HS-5 (cell line): Measurements from ENCODE around the gene C6orf62.
"Not testable (repeated sequence)": the region's sequence is repeated elsewhere in the genome, so short reads cannot be mapped to it uniquely, and the experiment has no call there.

Experiments
- DNase-seq: peaks from one replicate; pipeline ENCODE4 v3.0.0-alpha.2; 2012; ENCODE audit warnings: low read depth

C6orf62 gene

GRCh38 chr6:24668066-24668996 lies 50.6 kb downstream of the C6orf62 start:
- DNase-seq, result not testable (repeated sequence)

DNA sequence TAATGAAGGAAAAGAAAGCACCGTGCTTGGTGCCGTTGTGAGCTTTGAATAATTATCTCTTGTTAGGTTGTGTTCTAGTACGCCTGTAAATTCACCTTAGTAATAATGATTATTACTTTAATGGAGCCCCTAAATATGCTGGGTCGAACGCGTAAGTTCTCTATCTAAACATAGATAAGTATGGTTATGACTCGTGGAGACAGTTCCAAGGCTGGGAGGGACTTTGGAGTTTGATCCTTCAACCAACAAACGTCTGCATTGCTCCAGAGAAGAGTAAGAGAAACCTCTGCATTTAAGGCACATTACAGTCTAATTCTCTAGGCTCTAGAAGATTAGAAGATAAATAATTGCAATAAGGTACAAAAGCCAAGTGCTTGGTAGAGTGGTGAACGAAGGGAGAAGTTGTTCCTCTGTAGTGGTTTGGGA lies 51.6 kb downstream of the C6orf62 start:
- DNase-seq, result peak; percentile 23

DNA sequence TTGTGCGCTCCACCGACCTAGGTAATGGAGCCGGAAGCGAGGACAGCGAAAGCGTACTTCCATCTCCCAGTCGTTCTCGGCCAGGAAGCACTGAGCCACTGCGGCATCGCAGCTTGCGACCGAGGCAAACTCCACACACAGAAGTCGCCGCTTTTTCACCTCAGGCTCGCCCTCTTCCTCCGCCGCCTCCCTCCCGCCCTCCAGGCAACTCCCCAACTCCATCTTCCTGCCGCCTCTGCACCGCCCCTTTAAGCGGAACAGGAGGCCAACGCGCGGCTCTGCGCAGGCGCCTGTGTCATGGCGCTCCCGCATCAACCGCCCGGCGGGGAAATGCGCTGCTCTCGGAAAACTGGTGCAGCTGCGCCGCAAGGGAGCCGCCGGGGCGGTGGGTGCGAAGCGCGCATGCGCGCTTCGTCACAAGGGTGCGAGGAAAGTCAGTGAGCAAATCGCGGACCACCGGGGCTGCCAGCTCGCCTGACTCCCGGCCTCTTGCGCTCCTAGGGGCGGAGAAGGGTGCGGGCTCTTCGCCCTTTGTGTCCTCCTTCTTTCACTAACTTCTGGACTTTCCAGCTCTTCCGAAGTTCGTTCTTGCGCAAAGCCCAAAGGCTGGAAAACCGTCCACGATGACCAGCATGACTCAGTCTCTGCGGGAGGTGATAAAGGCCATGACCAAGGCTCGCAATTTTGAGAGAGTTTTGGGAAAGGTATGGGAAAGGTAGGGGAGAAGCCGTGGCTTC lies 52.1 kb downstream of the C6orf62 start, which contains the start of the genes ACOT13 and TDP2:
TSS of gene ACOT13 (plus strand) at position 437 of the 737 bp plus-strand sequence. CDS start at position 624, 187 bp downstream.
TSS of gene TDP2 (minus strand) at position 259 of the 737 bp plus-strand sequence. CDS start at position 222, 37 bp downstream.
- peak; percentile 87 for DNase-seq

DNA sequence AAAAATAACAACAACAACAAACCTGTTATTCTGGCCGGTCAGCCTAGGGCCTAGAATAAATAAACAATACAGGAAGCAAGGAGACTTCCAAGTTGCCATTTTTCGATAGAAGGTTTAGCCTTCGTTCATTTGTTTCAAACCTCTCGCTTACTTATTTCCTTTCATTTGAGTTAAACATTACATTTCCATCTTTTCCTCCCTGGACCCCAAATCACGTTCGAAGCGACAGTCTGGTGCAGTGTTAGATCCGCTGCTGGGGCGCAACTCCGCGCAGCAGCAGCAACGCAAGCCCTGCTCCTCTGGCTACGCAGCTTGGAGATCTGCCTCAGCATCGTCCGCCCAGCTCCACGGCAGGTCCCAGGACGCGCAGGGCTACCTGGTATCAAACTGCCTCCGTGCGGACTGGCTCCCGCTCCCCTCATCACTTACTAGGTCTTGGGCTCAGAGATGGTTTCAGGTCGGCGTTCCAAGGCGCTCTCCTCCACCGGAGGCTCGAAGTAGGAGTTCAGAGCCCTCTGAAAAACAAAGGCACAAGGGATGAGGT lies 52.8 kb downstream of the C6orf62 start:
- no peak for DNase-seq

GRCh38 chr6:24664046-24664987 lies 54.6 kb downstream of the C6orf62 start:
- no peak for DNase-seq

GRCh38 chr6:24663189-24663588 lies 55.8 kb downstream of the C6orf62 start:
- DNase-seq, result no peak

DNA sequence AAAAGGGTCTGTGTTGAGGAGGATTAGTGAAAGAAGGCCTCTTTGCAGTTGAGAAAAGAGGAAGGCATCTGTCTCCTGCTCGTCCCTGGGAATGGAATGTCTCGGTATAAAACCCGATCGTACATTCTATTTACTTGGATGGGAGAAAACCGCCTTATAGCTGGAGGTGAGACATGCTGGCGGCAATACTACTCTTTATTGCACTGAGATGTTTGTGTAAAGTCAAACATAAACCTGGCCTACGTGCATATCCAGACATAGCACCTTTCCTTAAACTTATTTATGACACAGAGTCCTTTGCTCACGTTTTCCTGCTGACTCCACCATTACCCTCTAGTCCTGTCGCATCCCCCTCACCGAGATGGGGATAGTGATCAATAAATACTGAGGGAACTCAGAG lies 56.7 kb downstream of the C6orf62 start:
- no peak for DNase-seq

- not testable (repeated sequence) for DNase-seq
Observed at GRCh38 chr6:24661759-24662158, 57.2 kb downstream of the C6orf62 start.

- no peak for DNase-seq
Observed at GRCh38 chr6:24660105-24660504, 58.8 kb downstream of the C6orf62 start.

- no peak for DNase-seq
Observed at GRCh38 chr6:24659561-24659960, 59.4 kb downstream of the C6orf62 start.

DNA sequence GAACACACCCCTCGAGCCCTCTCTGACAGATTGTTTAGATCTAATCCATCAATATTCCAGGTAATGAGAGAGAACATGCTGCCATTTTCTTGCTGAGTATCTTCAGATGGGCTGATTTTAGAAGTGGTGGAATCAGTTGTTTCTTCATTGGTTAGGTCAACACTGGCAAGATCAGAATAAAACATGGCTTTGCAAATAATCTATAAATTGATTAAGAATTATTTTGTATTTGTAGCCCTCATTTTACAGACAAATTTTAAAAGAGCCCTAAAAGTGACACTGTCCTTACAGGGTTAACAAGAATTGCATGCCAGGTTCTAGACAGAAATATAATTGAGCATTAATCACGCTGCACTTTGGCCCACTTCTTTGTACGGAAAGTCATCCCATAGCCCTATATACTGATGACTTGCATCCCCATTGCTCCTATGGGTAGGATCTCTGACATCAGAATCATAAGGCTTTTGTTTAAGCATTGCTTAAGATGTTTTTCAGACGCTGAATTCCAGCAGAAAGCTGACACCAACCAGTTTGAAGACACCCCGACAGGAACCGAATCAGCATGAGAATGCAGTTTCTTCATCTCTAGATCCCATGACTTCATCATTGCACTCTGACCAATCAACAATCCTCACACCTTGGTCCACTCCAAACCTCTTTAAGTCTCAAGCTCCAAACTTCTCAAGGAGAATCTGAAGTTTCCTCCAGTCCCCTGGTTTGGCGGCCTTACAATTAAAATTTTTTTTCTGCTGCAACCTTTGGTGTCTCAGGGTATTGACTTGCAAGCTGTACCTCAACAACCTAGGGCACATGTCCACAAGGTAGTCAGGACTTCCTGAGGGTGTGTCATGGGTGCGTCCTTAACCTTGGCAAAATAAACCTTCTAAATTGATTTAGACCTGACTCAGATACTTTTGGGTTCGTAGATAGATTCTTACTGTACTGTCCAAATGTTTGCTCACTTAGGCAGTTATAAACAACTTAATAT lies 60.1 kb downstream of the C6orf62 start:
- DNase-seq, result peak; percentile 23

DNA sequence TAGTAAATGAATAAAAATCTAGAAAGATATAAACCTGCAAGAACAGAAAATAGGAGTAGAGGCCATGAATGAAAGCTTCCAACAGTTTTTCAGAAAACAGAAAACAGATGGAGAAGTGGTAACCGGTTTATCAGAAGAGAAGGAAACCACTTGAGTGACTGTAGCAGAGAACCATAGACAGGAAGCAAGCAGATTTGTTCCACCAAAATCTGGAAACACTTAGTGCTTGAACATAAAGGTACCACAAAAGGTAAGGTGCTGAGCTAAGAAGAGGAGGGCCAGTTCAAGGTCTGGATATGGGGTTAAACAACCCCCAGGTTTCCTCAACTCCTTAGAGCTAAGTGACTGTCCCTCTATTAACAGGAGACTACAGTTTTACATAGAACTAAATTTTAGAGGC lies 63.7 kb downstream of the C6orf62 start:
- no peak for DNase-seq
